GM23248 (cell line): ENCODE measurements around the gene CTNNA2.

Experiments used
- EZH2 ChIP-seq: fragments of 200-600 bp; sonication (generic); IDR thresholded peaks from 2 replicates; pipeline ENCODE4 v1.6.1; 2018; ENCODE audit warnings: antibody characterized with exemption, mild to moderate bottlenecking; ENCODE audit not compliant: insufficient read depth, poor library complexity, severe bottlenecking
- EZH2phosphoT487 ChIP-seq: fragments of 200-600 bp; sonication (generic); IDR thresholded peaks from 2 replicates; pipeline ENCODE4 v1.6.1; 2018; ENCODE audit warnings: antibody characterized with exemption, moderate library complexity, mild to moderate bottlenecking, low read depth; ENCODE audit not compliant: insufficient read depth

DNA sequence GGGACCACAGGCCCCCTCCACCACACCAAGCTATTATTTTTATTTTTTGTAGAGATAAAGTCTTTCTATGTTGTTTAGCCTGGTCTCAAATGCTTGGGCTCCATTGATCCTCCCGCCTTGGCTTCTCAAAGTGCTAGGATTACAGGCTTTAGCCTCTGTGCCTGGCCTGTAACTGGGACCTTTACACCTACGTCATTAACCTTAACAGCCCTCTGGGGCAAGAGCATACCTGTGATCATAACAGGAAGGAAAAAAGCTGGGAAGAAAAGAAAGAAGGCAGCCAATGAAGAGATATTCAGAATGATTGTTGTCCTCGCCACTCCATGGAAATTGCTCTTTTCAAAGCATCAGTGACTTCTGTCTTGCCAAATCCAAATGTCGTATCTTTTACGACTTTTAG, 453.5 kb downstream of the CTNNA2 start:
- TF ChIP-seq EZH2 (no peak), EZH2phosphoT487 (no peak)
